Measurements from ENCODE around the gene ATP6V1C2. TPM values are rescaled to one million over a fixed set of nuclear protein-coding genes. Genes with fewer than 3 reads are reported as not detected.
"Not testable (repeated sequence)": the region's sequence is repeated elsewhere in the genome, so short reads cannot be mapped to it uniquely, and the experiment has no call there.

ATP6V1C2 gene
- total RNA-seq, 2 experiments from 2014 or later, result not detected

- Histone ChIP-seq H3K36me3 (ENCODE audit: insufficient read depth, low read length) (no peaks in the 10 kb centered on the region), H3K4me3 (ENCODE audit: low read length) (no peak overlapping the region), H3K27me3 (ENCODE audit: control insufficient read depth in 1 of 2, insufficient read depth in 2 of 2, low read length in 2 of 2) (peaks cover 0 to 2% of the 10 kb centered on the region in 2 experiments), H3K9me3 (ENCODE audit: control insufficient read depth in 1 of 2, insufficient read depth in 1 of 2, low read length in 2 of 2) (no peaks in the 10 kb centered on the region), H3K4me1 (ENCODE audit: insufficient read depth, low read length) (peaks cover 6% of the 10 kb centered on the region), H3K27ac (ENCODE audit: low read depth in 1 of 2, low read length in 2 of 2) (no peak overlapping the region)
- intact Hi-C loops (cut with DNase I, micrococcal nuclease), result loop anchor here in 1 of 2 experiments (10.0 kb wide), 2 partner anchors 527 to 1393 kb away; partner anchors contain the start of genes CPSF3, ITGB1BP1 and ROCK2
- peak; percentile 28 for TF ChIP-seq CTCF (IDR thresholded peaks at IDR 0.05)
- H3K27ac Mint-ChIP-seq, result no peak overlapping the region
- DNase-seq (peak in 2 of 14 experiments; percentile 33 to 35), ATAC-seq (ENCODE audit: poor library complexity) (no peak)
- H3K4me1 Mint-ChIP-seq (ENCODE audit: low read depth), result no peaks in the 10 kb centered on the region
- CTCF ChIA-PET, result interaction anchor here (0.6 to 2.5 kb wide), 4 partner anchors 15 to 959 kb away, joined by 3 to 8 read pairs (median 4); no protein-coding TSS in a partner anchor
- no peaks in the 10 kb centered on the region for H3K36me3 Mint-ChIP-seq (ENCODE audit: low read depth)
- POLR2A ChIA-PET, result no interaction called here
- no peak overlapping the region for H3K4me3 Mint-ChIP-seq
- peaks cover 17% of the 10 kb centered on the region for H3K27me3 Mint-ChIP-seq
- no peaks in the 10 kb centered on the region for H3K9me3 Mint-ChIP-seq
These were observed 96.0 kb downstream of the ATP6V1C2 start for GRCh38 chr2:10817413-10817812.

- H3K36me3 ChIP-seq (ENCODE audit: insufficient read depth, low read length); H3K27ac Mint-ChIP-seq; H3K27ac ChIP-seq (ENCODE audit: low read depth in 1 of 2, low read length in 2 of 2); H3K9me3 Mint-ChIP-seq; H3K36me3 Mint-ChIP-seq (ENCODE audit: low read depth); POLR2A ChIA-PET; H3K4me1 ChIP-seq (ENCODE audit: insufficient read depth, low read length); ATAC-seq (ENCODE audit: poor library complexity); H3K9me3 ChIP-seq (ENCODE audit: control insufficient read depth in 1 of 2, insufficient read depth in 1 of 2, low read length in 2 of 2); DNase-seq; H3K4me3 Mint-ChIP-seq; H3K4me3 ChIP-seq (ENCODE audit: low read length); H3K27me3 ChIP-seq (ENCODE audit: control insufficient read depth in 1 of 2, insufficient read depth in 2 of 2, low read length in 2 of 2); H3K4me1 Mint-ChIP-seq (ENCODE audit: low read depth): not testable (repeated sequence)
- CTCF ChIA-PET, result interaction anchor here (1.0 to 2.5 kb wide), 2 partner anchors 14 to 20 kb away, joined by 4 to 8 read pairs; no protein-coding TSS in a partner anchor
- H3K27me3 Mint-ChIP-seq, result peaks cover 17% of the 10 kb centered on the region
- intact Hi-C loops (cut with DNase I, micrococcal nuclease), result loop anchor here in 1 of 2 experiments (10.0 kb wide), 2 partner anchors 526 to 1394 kb away; partner anchors contain the start of genes CPSF3, ITGB1BP1 and ROCK2
These were observed 96.9 kb downstream of the ATP6V1C2 start for GRCh38 chr2:10818305-10818704.

- Mint-ChIP-seq H3K4me3 (no peak overlapping the region), H3K27me3 (peaks cover 17% of the 10 kb centered on the region), H3K27ac (no peak overlapping the region), H3K4me1 (ENCODE audit: low read depth) (no peaks in the 10 kb centered on the region), H3K36me3 (ENCODE audit: low read depth) (no peaks in the 10 kb centered on the region), H3K9me3 (no peaks in the 10 kb centered on the region)
- intact Hi-C loops (cut with DNase I, micrococcal nuclease), result loop anchor here in 1 of 2 experiments (10.0 kb wide), 2 partner anchors 526 to 1394 kb away; partner anchors contain the start of genes CPSF3, ITGB1BP1 and ROCK2
- CTCF ChIA-PET, result interaction anchor here (2.5 kb wide), 1 partner anchor 13 kb away, joined by 8 read pairs; no protein-coding TSS in a partner anchor
- POLR2A ChIA-PET, result no interaction called here
- Histone ChIP-seq H3K4me3 (ENCODE audit: low read length) (no peak overlapping the region), H3K27ac (ENCODE audit: low read depth in 1 of 2, low read length in 2 of 2) (no peak overlapping the region), H3K4me1 (ENCODE audit: insufficient read depth, low read length) (no peaks in the 10 kb centered on the region), H3K36me3 (ENCODE audit: insufficient read depth, low read length) (no peaks in the 10 kb centered on the region), H3K9me3 (ENCODE audit: control insufficient read depth in 1 of 2, insufficient read depth in 1 of 2, low read length in 2 of 2) (no peaks in the 10 kb centered on the region), H3K27me3 (ENCODE audit: control insufficient read depth in 1 of 2, insufficient read depth in 2 of 2, low read length in 2 of 2) (peaks cover 0 to 2% of the 10 kb centered on the region in 2 experiments)
- DNase-seq (no peak), ATAC-seq (ENCODE audit: poor library complexity) (no peak)
- no peak for TF ChIP-seq CTCF (IDR thresholded peaks at IDR 0.05)
These were observed 97.6 kb downstream of the ATP6V1C2 start for GRCh38 chr2:10818984-10819383.
